Dendritic cell treated with granulocyte-macrophage colony-stimulating factor and Interleukin-4, amounts not matched to agents 40 ng/mL and 50 ng/mL, for 4 days (primary cell): ENCODE results near the gene NPAT.
A peak's percentile ranks its signal among the peaks of the same experiment; 100 is the strongest.
"Not testable (repeated sequence)": the region's sequence is repeated elsewhere in the genome, so short reads cannot be mapped to it uniquely, and the experiment has no call there.

ENCODE experiments used
- H3K27ac Mint-ChIP-seq: one replicate; pipeline ENCODE4 v1.8.0; 2022; ENCODE audit warnings: mild to moderate bottlenecking, mixed read lengths
- H3K27me3 Mint-ChIP-seq: one replicate; pipeline ENCODE4 v1.8.0; 2022; ENCODE audit warnings: mild to moderate bottlenecking, mixed read lengths
- H3K36me3 Mint-ChIP-seq: one replicate; pipeline ENCODE4 v1.8.0; 2022; ENCODE audit warnings: low read depth, mixed read lengths
- H3K4me1 Mint-ChIP-seq: one replicate; pipeline ENCODE4 v1.8.0; 2022; ENCODE audit warnings: low read depth, mixed read lengths
- H3K4me3 Mint-ChIP-seq: one replicate; pipeline ENCODE4 v1.8.0; 2022; ENCODE audit warnings: mild to moderate bottlenecking, moderate library complexity, mixed read lengths
- H3K9me3 Mint-ChIP-seq: one replicate; pipeline ENCODE4 v1.8.0; 2022; ENCODE audit warnings: mixed read lengths
- intact Hi-C: fragments of 100-400 bp; cut with micrococcal nuclease; formaldehyde crosslinking; loops from one replicate; pipeline ENCODE4 v1.15.0; 2022

Gene NPAT

GRCh38 chr11:108162878-108163277, 59.6 kb downstream of the NPAT start:
- intact Hi-C loops, H3K9me3 Mint-ChIP-seq, H3K4me3 Mint-ChIP-seq, H3K27me3 Mint-ChIP-seq, H3K27ac Mint-ChIP-seq: not testable (repeated sequence)
- Mint-ChIP-seq H3K36me3 (peaks cover 60% of the 10 kb centered on the region), H3K4me1 (peaks cover 12% of the 10 kb centered on the region)

- no peaks in the 10 kb centered on the region for H3K27me3 Mint-ChIP-seq
- intact Hi-C loops = no loop called here
- peak overlapping the region; percentile 22 for H3K27ac Mint-ChIP-seq
- H3K4me3 Mint-ChIP-seq = no peak overlapping the region
- H3K36me3 Mint-ChIP-seq = peaks cover 48% of the 10 kb centered on the region
- no peaks in the 10 kb centered on the region for H3K9me3 Mint-ChIP-seq
- peaks cover 12% of the 10 kb centered on the region for H3K4me1 Mint-ChIP-seq
These were observed 61.4 kb downstream of the NPAT start for GRCh38 chr11:108160970-108161566.

- H3K36me3 Mint-ChIP-seq = peaks cover 65% of the 10 kb centered on the region
- no peak overlapping the region for H3K4me3 Mint-ChIP-seq
- no peaks in the 10 kb centered on the region for H3K4me1 Mint-ChIP-seq
- H3K9me3 Mint-ChIP-seq = no peaks in the 10 kb centered on the region
- H3K27ac Mint-ChIP-seq = no peak overlapping the region
- H3K27me3 Mint-ChIP-seq = no peaks in the 10 kb centered on the region
- intact Hi-C loops = no loop called here
These were observed 67.8 kb downstream of the NPAT start for GRCh38 chr11:108154591-108154990.

GRCh38 chr11:108148556-108148955, 73.9 kb downstream of the NPAT start:
- H3K27ac Mint-ChIP-seq = no peak overlapping the region
- no peaks in the 10 kb centered on the region for H3K27me3 Mint-ChIP-seq

DNA sequence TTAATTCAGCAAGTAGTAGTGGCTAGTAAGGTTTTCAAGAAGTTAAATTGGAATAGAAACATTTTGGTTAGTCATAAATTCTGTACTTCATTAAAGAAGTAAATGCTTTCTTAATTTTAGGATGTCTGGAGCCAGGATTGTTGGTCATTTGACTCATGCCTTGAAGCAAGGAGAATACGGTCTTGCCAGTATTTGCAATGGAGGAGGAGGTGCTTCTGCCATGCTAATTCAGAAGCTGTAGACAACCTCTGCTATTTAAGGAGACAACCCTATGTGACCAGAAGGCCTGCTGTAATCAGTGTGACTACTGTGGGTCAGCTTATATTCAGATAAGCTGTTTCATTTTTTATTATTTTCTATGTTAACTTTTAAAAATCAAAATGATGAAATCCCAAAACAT, 75.3 kb downstream of the NPAT start:
- intact Hi-C loops = no loop called here
- Mint-ChIP-seq H3K9me3 (no peaks in the 10 kb centered on the region), H3K27me3 (no peaks in the 10 kb centered on the region), H3K36me3 (peaks cover 98% of the 10 kb centered on the region), H3K4me3 (no peak overlapping the region), H3K27ac (no peak overlapping the region), H3K4me1 (no peaks in the 10 kb centered on the region)

More at GRCh38 chr11:108148556-108148955, 73.9 kb downstream of the NPAT start:
- Mint-ChIP-seq H3K9me3 (no peaks in the 10 kb centered on the region), H3K4me3 (no peak overlapping the region), H3K36me3 (peaks cover 90% of the 10 kb centered on the region), H3K4me1 (no peaks in the 10 kb centered on the region)
- intact Hi-C loops = no loop called here

GRCh38 chr11:108144615-108145014, 77.8 kb downstream of the NPAT start:
- H3K4me1 Mint-ChIP-seq = no peaks in the 10 kb centered on the region
- intact Hi-C loops = no loop called here
- H3K27ac Mint-ChIP-seq = no peak overlapping the region
- H3K27me3 Mint-ChIP-seq = no peaks in the 10 kb centered on the region
- peaks cover 88% of the 10 kb centered on the region for H3K36me3 Mint-ChIP-seq
- no peak overlapping the region for H3K4me3 Mint-ChIP-seq
- H3K9me3 Mint-ChIP-seq = no peaks in the 10 kb centered on the region

DNA sequence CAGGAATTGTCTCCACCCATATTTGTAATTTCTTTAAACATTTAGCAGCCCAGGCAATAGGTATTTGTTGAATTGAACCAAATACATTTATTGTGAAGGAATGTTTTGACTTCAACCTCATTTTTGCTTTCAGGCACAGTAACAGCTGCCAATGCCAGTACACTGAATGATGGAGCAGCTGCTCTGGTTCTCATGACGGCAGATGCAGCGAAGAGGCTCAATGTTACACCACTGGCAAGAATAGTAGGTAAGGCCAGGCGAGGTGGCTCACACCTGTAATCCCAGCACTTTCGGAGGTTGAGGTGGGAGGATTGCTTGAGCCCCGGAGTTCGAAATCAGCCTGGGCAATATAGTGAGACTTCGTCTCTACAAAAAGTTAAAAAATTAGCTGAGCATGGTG, 80.1 kb downstream of the NPAT start:
- Mint-ChIP-seq H3K27me3 (no peaks in the 10 kb centered on the region), H3K4me1 (no peaks in the 10 kb centered on the region), H3K27ac (no peak overlapping the region), H3K4me3 (no peak overlapping the region), H3K9me3 (no peaks in the 10 kb centered on the region), H3K36me3 (peaks cover 88% of the 10 kb centered on the region)
- intact Hi-C loops = no loop called here

DNA sequence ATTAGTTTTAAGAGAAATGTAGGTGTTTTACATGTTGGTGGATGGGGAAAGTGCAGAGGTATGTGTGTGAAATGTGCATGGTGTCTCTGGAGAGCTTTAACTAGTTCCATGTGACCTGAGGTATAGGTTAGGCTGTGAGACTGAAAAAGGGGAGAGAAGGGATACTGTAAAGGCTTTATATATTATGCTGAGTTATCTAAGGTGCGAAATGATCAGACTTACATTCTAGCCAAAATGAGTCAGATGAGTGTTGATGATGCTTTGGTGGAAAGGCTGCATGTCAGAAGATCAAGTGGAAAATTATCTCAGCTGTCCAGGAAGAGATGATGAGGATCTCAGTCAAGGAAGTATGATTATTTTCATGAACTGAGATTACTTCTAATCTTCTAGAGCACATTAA, 85.2 kb downstream of the NPAT start:
- no peaks in the 10 kb centered on the region for H3K4me1 Mint-ChIP-seq
- no peaks in the 10 kb centered on the region for H3K27me3 Mint-ChIP-seq
- no peak overlapping the region for H3K27ac Mint-ChIP-seq
- intact Hi-C loops = no loop called here
- H3K4me3 Mint-ChIP-seq = no peak overlapping the region
- H3K36me3 Mint-ChIP-seq = peaks cover 64% of the 10 kb centered on the region
- no peaks in the 10 kb centered on the region for H3K9me3 Mint-ChIP-seq

DNA sequence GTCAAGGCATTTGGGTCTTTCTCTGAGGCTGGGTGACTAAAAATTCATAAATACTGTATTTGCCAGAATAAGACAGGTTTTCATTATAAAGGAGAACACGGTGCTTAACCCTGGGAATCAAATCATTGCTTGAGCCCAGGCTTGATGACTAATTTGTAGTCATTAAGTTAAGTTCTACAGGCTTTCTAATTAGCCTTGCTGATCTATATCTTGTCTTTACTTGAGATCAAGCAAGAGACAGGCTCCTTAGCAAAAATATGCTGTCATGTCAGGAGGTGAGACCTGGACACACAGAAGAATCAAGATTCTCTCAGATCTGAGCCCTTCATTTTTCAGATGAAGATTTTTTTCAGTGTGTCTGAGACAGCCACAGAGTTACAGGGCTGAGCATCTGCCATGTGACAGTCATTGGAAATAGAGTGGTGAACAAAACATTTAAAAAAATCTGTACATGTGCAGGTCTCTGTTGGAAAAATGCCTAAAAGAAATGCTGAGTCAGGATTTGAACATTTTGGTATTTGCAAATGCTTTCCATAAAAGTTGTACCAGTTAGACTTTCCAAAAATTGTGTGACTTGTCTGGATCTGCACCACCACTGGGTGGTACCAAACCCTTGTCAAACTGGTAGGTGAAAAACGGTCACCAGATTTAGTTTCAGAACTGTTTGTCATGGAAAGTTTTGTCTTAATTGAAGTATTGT, 86.4 kb downstream of the NPAT start:
- H3K27ac Mint-ChIP-seq = no peak overlapping the region
- peaks cover 57% of the 10 kb centered on the region for H3K36me3 Mint-ChIP-seq
- intact Hi-C loops = no loop called here

DNA sequence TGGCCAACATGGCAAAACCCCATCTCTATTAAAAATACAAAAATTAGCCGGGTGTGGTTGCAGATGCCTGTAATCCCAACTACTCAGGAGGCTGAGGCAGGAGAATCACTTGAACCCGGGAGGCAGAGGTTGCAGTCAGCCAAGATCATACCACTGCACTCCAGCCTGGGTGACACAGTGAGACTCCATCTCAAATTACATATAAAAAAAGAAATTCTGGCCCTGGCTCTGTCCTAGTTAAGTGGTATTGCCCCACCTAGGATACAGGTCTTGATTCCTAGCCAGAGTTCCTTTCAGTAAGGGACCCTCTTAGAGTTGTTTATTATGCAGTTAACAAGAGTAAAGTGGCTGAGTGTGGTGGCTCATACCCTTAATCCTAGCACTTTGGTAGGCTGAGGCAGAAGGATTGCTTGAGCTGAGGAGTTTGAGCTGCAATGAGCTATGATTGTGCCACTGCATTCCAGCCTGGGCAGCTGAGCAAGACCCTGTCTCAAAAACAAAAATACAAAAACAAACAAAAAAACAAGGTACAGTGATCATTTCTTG, 89.4 kb downstream of the NPAT start:
- H3K27ac Mint-ChIP-seq, H3K9me3 Mint-ChIP-seq, intact Hi-C loops: not testable (repeated sequence)

More for the DNA sequence above, 86.4 kb downstream of the NPAT start:
- Mint-ChIP-seq H3K27me3 (no peaks in the 10 kb centered on the region), H3K4me1 (no peaks in the 10 kb centered on the region), H3K4me3 (no peak overlapping the region), H3K9me3 (no peaks in the 10 kb centered on the region)

GRCh38 chr11:108131993-108132392, 90.4 kb downstream of the NPAT start:
- H3K4me1 Mint-ChIP-seq = no peaks in the 10 kb centered on the region
- H3K4me3 Mint-ChIP-seq = no peak overlapping the region
- H3K36me3 Mint-ChIP-seq = peaks cover 39% of the 10 kb centered on the region
- H3K27ac Mint-ChIP-seq = no peak overlapping the region
- intact Hi-C loops = no loop called here
- no peaks in the 10 kb centered on the region for H3K9me3 Mint-ChIP-seq
- H3K27me3 Mint-ChIP-seq = no peaks in the 10 kb centered on the region

More for the DNA sequence above, 89.4 kb downstream of the NPAT start:
- H3K4me1 Mint-ChIP-seq, H3K27me3 Mint-ChIP-seq, H3K4me3 Mint-ChIP-seq: not testable (repeated sequence)
- peaks cover 42% of the 10 kb centered on the region for H3K36me3 Mint-ChIP-seq

DNA sequence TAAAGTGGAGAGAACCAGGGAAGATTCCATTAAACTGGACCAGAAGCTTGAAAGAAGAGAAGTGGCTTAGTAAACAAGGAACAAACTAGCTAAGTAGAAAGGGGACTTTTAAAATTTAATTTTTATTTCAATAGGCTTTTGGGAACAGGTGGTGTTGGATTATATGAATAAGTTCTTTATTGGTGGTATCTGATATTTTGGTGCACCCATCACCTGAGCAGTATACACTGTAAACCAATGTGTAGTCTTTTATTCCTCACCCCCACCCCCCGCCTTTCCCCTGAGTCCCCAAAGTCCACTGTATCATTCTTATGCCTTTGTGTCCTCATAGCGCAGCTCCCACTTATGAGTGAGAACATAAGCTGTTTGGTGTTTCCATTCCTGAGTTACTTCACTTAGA, 93.7 kb downstream of the NPAT start:
- H3K4me3 Mint-ChIP-seq = no peak overlapping the region
- H3K36me3 Mint-ChIP-seq = peaks cover 31% of the 10 kb centered on the region
- no peaks in the 10 kb centered on the region for H3K9me3 Mint-ChIP-seq
- H3K27ac Mint-ChIP-seq = no peak overlapping the region
- intact Hi-C loops = loop anchor here (10.0 kb wide), 1 partner anchor 96 kb away; the partner anchor contains the start of genes ATM and NPAT
- no peaks in the 10 kb centered on the region for H3K27me3 Mint-ChIP-seq
- H3K4me1 Mint-ChIP-seq = peaks cover 26% of the 10 kb centered on the region

DNA sequence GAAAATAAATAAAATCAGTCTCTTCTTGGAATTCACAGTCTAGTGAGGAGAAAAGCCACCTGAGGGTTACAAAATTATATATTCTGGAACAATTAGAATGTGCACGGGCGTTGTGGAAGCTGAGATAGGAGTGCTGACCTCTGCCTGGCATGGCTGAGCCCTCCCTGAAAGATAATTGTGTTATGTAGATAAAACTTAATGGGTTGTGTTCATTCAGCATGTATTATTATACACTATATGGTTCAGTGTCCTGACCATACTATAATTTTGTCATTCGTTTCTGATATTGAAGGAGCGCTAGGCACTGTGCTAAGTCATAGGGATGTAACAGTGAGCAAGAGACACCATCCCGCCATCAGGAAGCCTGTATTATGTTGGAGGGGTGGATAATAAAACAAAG, 97.3 kb downstream of the NPAT start:
- no peak overlapping the region for H3K4me3 Mint-ChIP-seq
- peaks cover 23% of the 10 kb centered on the region for H3K36me3 Mint-ChIP-seq
- intact Hi-C loops = loop anchor here (10.0 kb wide), 1 partner anchor 100 kb away; the partner anchor contains the start of genes ATM and NPAT
- H3K27me3 Mint-ChIP-seq = no peaks in the 10 kb centered on the region
- peaks cover 48% of the 10 kb centered on the region for H3K4me1 Mint-ChIP-seq
- peak overlapping the region; percentile 70 for H3K27ac Mint-ChIP-seq
- no peaks in the 10 kb centered on the region for H3K9me3 Mint-ChIP-seq

- Mint-ChIP-seq H3K4me3 (peak overlapping the region; percentile 79), H3K27ac (peak overlapping the region; percentile 63), H3K36me3 (peaks cover 12% of the 10 kb centered on the region), H3K27me3 (no peaks in the 10 kb centered on the region), H3K4me1 (peaks cover 48% of the 10 kb centered on the region), H3K9me3 (no peaks in the 10 kb centered on the region)
- intact Hi-C loops = loop anchor here (5.0 to 10.0 kb wide), 3 partner anchors 103 to 540 kb away; partner anchors contain the start of genes ATM, NPAT and RAB39A
These were observed 100.2 kb downstream of the NPAT start for GRCh38 chr11:108122166-108122628.
